ENCODE results near the gene SGCD.

SGCD gene

DNA sequence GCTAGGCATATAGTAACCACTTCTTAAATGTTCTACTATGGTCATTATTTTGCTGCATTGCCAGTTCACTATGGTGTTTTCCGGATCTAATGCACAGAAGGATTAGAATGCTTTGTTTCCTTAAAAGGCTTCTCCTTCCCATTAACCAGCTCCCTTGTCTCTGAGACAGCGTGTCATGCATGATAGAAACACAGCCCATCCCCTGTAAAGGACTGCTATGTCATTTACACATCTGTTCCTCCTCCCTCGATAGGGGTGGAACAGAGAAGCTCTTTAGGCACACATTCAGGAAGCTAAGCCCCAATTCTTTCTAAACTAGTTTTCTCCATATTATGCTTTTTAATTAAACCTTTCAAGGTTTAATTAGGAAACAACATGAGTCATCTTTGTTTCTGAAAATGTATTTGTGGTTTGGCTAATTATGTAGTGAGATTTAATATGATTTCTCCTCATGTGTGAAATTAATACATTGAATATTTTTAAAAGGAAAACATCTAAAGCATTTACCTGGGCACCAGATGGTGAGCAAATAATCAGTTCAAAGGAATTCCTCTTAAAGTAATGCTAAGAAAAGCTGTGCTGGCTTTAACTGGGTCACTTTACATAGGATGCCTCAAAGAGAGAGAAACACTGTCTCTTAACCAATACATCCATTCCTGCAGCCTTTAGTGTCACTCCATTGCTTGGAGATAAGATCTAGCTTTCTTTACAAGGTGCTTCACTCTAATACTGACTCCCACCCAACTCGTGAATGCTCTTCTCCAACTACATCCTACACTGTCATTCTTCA is 389.8 kb downstream of the SGCD start:
- no peak overlapping the region for H2AFZ ChIP-seq (ENCODE audit: low read depth, low read length)
- H4K20me1 ChIP-seq (ENCODE audit: insufficient read depth, low read length) = no peaks in the 10 kb centered on the region
- no peak for TF ChIP-seq CTCF (IDR thresholded peaks at IDR 0.05; ENCODE audit: low read depth, low read length)
- no peak for TF ChIP-seq EZH2phosphoT487 (IDR thresholded peaks at IDR 0.05; ENCODE audit: low read depth)
- H3K27me3 ChIP-seq (ENCODE audit: low read depth, low read length) = no peaks in the 10 kb centered on the region
- no peak overlapping the region for H3K27ac ChIP-seq (ENCODE audit: low read length)
- no peaks in the 10 kb centered on the region for H3K36me3 ChIP-seq (replicated peaks; ENCODE audit: low read depth, low read length)
- H3K9ac ChIP-seq (ENCODE audit: low read length) = no peak overlapping the region
- no peak overlapping the region for H3K4me2 ChIP-seq (ENCODE audit: low read length)
- H3K4me3 ChIP-seq (ENCODE audit: low read length) = no peak overlapping the region
- H3K4me1 ChIP-seq (ENCODE audit: low read length) = no peaks in the 10 kb centered on the region
- no peaks in the 10 kb centered on the region for H3K9me3 ChIP-seq (ENCODE audit: insufficient read depth, low read length)
- no peaks in the 10 kb centered on the region for H3K79me2 ChIP-seq (ENCODE audit: low read length)

DNA sequence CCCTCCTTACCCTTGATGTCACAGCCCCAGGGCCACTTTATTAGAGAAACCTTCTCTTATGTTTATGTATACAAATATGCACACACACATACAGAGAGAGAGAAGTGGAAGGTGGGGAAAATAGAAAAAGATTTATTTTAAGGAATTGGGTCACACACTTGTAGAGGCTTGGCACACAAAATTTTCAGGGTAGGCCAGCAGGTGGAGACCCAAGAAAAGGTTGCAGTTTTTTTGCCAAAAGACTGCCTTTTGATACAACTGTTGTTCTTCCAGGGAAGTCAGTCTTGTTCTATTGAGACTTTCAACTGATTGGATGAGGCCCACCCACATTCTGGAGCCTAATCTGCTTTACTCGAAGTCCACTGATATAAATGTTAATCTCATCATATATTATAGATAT is 392.0 kb downstream of the SGCD start:
- Histone ChIP-seq H3K9ac (ENCODE audit: low read length) (no peak overlapping the region), H3K4me3 (ENCODE audit: low read length) (no peak overlapping the region), H3K27ac (ENCODE audit: low read length) (no peak overlapping the region), H4K20me1 (ENCODE audit: insufficient read depth, low read length) (no peaks in the 10 kb centered on the region), H3K4me1 (ENCODE audit: low read length) (no peaks in the 10 kb centered on the region), H3K9me3 (ENCODE audit: insufficient read depth, low read length) (no peaks in the 10 kb centered on the region), H3K36me3 (replicated peaks; ENCODE audit: low read depth, low read length) (no peaks in the 10 kb centered on the region), H3K79me2 (ENCODE audit: low read length) (no peaks in the 10 kb centered on the region), H3K27me3 (ENCODE audit: low read depth, low read length) (no peaks in the 10 kb centered on the region), H3K4me2 (ENCODE audit: low read length) (no peak overlapping the region), H2AFZ (ENCODE audit: low read depth, low read length) (no peak overlapping the region)
- TF ChIP-seq EZH2phosphoT487 (IDR thresholded peaks at IDR 0.05; ENCODE audit: low read depth) (no peak), CTCF (IDR thresholded peaks at IDR 0.05; ENCODE audit: low read depth, low read length) (no peak)

DNA sequence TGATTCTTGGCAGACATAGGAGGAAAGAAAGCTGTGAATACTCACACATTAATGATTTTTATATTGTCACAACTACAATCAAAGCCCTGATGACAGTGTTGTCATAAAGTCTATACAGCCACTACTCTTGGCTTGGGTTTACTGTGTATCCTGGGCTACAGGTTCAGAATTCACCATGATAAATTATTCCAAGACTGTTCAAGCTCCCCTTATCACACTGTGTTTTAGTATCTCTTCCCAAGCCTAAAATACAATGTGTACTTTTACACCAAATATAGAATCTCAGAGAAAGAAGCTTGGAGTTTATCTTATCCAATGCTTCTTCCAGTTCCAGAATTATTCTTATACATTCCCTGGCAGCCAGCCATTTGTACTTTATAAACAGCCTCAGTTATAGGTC is 395.4 kb downstream of the SGCD start:
- TF ChIP-seq EZH2phosphoT487 (IDR thresholded peaks at IDR 0.05; ENCODE audit: low read depth) (no peak), CTCF (IDR thresholded peaks at IDR 0.05; ENCODE audit: low read depth, low read length) (no peak)
- Histone ChIP-seq H4K20me1 (ENCODE audit: insufficient read depth, low read length) (no peaks in the 10 kb centered on the region), H3K4me3 (ENCODE audit: low read length) (no peak overlapping the region), H3K79me2 (ENCODE audit: low read length) (no peaks in the 10 kb centered on the region), H3K9ac (ENCODE audit: low read length) (no peak overlapping the region), H3K36me3 (replicated peaks; ENCODE audit: low read depth, low read length) (no peaks in the 10 kb centered on the region), H3K4me2 (ENCODE audit: low read length) (no peak overlapping the region), H2AFZ (ENCODE audit: low read depth, low read length) (no peak overlapping the region), H3K9me3 (ENCODE audit: insufficient read depth, low read length) (no peaks in the 10 kb centered on the region), H3K27ac (ENCODE audit: low read length) (no peak overlapping the region), H3K27me3 (ENCODE audit: low read depth, low read length) (no peaks in the 10 kb centered on the region), H3K4me1 (ENCODE audit: low read length) (no peaks in the 10 kb centered on the region)

GRCh38 chr5:156735477-156735876 is 408.5 kb downstream of the SGCD start:
- no peak overlapping the region for H3K9ac ChIP-seq (ENCODE audit: low read length)
- H3K4me1 ChIP-seq (ENCODE audit: low read length) = no peaks in the 10 kb centered on the region
- H2AFZ ChIP-seq (ENCODE audit: low read depth, low read length) = no peak overlapping the region
- H3K9me3 ChIP-seq (ENCODE audit: insufficient read depth, low read length) = no peaks in the 10 kb centered on the region
- no peak for TF ChIP-seq CTCF (IDR thresholded peaks at IDR 0.05; ENCODE audit: low read depth, low read length)
- no peak for TF ChIP-seq EZH2phosphoT487 (IDR thresholded peaks at IDR 0.05; ENCODE audit: low read depth)
- H3K4me3 ChIP-seq (ENCODE audit: low read length) = no peak overlapping the region
- no peaks in the 10 kb centered on the region for H4K20me1 ChIP-seq (ENCODE audit: insufficient read depth, low read length)
- H3K4me2 ChIP-seq (ENCODE audit: low read length) = no peak overlapping the region
- no peaks in the 10 kb centered on the region for H3K36me3 ChIP-seq (replicated peaks; ENCODE audit: low read depth, low read length)
- H3K27ac ChIP-seq (ENCODE audit: low read length) = no peak overlapping the region
- no peaks in the 10 kb centered on the region for H3K27me3 ChIP-seq (ENCODE audit: low read depth, low read length)
- no peaks in the 10 kb centered on the region for H3K79me2 ChIP-seq (ENCODE audit: low read length)
